ENCODE data around the gene TMEM139.
"Not testable (repeated sequence)": the region's sequence is repeated elsewhere in the genome, so short reads cannot be mapped to it uniquely, and the experiment has no call there.

TMEM139 gene

DNA sequence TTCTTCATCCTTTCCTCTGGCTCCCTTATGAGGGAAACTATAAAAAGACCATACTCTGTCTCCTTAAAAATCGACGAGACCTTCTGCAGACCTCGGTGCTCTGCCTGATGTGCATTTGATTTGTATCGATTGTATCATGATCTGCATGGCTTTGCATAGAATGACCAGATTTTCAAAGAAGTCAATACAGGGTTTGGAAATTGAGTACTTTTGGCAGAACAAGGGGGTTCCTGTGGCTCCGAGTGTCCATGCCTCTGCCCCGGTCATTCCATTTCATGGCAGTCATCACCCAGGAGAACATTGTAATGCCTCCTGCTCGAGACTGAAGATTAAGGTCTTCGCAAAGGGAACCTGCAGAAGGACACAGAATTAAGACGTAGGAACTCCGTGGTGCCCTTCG, 4.1 kb downstream of the TMEM139 start:
- DNase-seq (ENCODE audit: low read depth in 2 of 2): no peak

DNA sequence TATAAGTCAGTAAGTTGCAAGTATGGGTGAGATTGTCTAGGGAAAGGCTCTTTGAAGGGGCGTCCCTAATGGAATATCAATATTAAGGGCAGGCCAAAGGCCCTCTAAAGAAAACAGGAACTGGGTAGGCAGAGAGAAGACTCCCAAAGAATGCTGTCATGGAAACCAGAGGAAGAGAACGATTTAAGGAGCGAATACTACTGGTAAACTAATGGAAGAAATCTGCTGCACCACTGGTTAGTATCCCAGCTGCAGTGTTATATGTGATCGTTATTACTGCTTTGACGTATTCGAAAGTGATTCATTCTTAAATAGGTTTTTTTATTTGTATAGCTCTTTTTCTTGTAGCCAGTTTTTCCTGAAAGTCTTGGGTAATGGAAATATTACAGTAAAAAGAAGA, 4.7 kb downstream of the TMEM139 start:
- DNase-seq (ENCODE audit: low read depth in 2 of 2): no peak

DNA sequence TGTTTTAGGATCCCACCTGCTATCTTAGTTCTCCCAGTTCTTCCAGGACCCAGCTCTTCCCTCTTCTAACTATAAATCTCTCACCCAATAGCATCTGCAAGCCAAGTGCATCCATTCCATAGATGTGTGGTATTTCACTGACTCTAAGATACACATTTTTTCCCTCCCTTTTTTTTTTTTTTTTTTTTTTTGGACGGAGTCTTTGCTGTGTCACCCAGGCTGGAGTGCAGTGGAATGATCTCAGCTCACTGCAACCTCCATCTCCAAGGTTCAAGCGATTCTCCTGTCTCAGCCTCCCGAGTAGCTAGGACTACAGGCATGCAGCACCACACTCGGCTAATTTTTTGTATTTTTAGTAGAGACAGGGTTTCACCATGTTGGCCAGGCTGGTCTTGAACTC, 5.1 kb downstream of the TMEM139 start:
- not testable (repeated sequence) for DNase-seq (ENCODE audit: low read depth in 2 of 2)

DNA sequence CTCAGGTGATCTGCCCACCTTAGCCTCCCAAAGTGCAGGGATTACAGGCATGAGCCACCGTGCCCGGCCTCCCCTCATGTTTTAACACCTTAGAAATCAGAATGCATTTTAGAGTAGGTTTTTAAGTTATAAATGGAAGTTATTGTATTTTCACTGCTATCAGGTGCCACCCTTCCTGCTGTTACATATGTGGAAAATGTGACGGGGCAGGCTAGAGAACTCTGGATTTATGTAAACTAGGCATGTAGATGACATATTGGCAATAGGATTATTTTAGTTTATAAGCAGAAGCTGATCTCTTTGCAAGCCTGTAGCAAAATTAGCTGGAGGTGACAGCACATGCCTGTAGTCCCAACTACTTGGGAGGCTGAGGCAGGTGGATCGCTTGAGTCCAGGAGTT, 5.5 kb downstream of the TMEM139 start:
- no peak for DNase-seq (ENCODE audit: low read depth in 2 of 2)

DNA sequence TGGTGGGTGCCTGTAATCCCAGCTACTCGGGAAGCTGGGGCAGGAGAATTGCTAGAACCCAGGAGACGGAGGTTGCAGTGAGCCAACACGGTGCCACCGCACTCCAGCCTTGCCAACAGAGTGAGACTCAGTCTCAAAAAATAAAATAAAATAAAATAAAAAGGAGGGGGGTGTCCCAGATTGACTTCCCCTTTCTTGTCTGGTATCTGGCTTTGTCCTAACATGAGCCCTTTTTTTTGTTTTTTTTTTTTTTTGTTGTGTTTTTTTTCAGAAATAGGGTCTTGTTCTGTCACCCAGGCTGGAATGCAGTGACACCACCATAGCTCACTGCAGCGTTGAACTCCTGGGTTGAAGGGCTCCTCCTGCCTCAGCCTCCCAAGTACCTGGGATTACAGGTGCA, 8.1 kb downstream of the TMEM139 start:
- no peak for DNase-seq (ENCODE audit: low read depth in 2 of 2)

DNA sequence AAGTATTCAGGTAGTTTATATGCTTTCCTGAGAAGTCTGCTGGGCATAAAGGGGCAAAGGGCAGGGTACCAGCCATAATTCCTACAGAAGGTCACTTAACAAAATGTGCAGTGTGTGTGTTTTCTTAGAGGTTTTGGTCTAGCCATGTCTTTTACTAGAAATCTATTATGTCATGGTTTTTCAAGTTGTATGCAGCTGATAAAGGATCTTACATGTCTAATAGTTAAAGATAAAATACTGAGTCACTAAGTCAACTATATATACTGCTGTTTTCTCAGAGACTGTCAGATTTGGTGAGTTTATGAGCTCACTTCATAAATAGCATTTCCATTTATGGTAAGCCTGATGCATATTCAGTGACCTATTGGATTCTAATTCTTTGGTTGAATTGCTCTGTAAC, 11.1 kb downstream of the TMEM139 start:
- no peak for DNase-seq (ENCODE audit: low read depth in 2 of 2)

DNA sequence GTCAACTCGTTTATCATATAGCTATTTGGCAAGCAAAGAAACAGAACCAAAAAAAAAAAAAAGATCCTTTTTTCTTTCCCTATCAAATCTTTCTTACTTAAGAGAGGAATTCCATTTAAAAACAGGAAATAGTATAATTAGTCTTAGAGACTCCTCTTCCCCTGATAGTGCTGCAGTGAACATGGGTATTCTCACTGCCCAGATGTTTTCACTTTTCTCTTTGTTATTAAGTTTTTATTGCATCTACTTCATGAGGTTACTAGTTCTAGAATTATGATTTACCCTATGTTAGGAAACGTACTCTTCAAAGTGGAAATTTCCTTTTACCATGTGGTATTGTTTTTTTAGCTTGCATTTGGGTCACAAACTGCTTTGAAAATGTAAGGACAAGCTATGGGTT, 11.9 kb downstream of the TMEM139 start:
- no peak for DNase-seq (ENCODE audit: low read depth in 2 of 2)

DNA sequence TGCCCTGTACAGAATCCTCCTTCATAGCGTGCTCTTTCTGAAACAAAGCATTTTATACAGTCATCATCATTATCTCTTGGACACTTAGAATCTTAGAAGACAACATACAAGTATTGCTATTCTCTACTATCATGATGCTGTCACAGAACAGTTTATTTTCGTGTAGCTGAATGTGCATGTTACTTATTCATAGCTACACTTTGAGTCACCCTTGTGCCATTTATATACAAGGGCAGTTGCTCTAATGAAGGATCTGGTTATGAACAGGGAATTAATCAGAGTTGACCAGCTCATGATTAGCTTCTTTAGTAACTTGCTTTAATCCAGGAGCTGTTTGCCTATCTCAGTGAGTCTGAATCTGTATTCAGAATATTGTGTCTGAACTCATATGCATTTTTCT, 14.6 kb downstream of the TMEM139 start:
- no peak for DNase-seq (ENCODE audit: low read depth in 2 of 2)

DNA sequence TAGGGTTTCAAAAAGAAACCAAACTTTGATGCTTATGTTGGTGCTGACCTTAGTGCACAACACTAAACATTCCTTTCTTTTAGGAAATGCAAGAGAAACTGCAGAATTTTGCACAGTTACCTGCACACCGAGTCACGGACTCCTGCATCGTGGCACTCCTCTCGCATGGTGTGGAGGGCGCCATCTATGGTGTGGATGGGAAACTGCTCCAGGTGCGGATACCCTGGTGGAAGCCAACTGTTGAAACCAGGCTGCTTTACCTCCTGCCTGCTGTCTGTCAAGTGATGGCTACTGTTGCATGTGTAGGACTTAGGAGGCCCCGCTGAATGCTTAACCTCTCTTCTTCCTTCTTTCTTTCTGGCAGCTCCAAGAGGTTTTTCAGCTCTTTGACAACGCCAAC, 15.1 kb downstream of the TMEM139 start:
- DNase-seq (ENCODE audit: low read depth in 2 of 2): peak in 1 of 2 donors; percentile 29

DNA sequence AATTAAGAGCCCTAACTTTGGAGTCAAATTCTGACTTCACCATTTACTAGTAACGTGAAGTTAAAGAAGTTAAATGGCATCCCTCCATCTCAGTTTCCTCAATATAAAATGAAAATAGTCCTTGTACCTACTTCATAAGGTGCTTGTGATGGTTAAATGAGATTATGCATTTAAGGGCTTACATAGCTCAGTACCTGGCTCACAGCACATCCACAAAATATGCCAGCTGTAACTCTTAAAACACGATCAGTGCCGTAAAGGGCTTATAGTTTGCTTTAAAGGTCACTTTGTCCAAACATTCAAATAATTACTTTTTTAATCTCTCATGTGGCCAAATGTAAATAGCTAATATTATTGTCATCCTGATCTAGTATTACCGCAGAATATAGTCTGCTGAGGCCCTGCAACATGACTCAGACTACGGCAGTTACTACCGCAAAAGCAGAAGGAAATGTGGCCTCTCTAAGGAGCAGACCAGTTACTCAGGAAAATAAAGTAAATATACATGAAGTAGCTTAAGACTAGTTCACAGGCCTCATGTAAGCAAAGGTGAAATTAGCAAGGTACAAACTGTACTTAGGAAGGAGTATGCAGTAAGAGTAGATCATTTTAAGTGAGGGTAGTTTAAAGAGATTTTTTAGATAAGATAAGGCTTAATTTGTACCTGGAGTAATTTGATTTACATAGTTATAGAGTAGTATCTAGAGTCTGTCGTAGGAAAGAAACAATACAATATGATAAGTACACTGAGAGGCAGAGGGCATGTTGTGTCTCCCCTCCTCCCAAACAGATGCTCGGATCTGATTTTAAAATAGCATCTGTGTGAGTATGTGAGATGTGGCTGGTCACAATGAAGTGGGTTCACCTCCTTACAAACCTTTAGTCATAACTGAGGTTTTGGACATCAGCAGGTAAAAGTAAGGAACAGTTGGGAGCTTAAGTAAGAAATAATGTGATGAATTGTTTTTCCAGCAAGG, 16.5 kb downstream of the TMEM139 start:
- DNase-seq (ENCODE audit: low read depth in 2 of 2): no peak

DNA sequence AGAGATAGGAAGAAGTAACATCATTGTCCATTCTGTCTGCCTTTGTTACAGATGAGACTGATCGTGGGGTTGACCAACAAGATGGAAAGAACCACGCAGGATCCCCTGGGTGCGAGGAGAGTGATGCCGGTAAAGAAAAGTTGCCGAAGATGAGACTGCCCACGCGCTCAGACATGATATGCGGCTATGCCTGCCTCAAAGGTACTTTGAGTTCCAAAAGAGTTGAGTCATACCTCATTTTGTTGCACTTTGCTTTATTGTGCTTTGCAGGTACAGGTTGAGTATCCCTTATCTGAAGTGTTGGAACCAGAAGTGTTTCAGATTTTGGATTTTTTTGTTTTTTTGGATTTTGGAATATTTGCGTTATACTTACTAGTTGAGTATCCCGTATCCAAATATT, 19.0 kb downstream of the TMEM139 start:
- no peak for DNase-seq (ENCODE audit: low read depth in 2 of 2)

DNA sequence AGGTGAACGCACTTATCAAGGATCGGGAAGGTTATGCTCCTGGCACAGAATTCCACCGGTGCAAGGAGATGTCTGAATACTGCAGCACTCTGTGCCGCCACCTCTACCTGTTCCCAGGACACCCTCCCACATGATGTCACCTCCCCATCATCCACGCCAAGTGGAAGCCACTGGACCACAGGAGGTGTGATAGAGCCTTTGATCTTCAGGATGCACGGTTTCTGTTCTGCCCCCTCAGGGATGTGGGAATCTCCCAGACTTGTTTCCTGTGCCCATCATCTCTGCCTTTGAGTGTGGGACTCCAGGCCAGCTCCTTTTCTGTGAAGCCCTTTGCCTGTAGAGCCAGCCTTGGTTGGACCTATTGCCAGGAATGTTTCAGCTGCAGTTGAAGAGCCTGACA, 20.2 kb downstream of the TMEM139 start:
- DNase-seq (ENCODE audit: low read depth in 2 of 2): no peak

DNA sequence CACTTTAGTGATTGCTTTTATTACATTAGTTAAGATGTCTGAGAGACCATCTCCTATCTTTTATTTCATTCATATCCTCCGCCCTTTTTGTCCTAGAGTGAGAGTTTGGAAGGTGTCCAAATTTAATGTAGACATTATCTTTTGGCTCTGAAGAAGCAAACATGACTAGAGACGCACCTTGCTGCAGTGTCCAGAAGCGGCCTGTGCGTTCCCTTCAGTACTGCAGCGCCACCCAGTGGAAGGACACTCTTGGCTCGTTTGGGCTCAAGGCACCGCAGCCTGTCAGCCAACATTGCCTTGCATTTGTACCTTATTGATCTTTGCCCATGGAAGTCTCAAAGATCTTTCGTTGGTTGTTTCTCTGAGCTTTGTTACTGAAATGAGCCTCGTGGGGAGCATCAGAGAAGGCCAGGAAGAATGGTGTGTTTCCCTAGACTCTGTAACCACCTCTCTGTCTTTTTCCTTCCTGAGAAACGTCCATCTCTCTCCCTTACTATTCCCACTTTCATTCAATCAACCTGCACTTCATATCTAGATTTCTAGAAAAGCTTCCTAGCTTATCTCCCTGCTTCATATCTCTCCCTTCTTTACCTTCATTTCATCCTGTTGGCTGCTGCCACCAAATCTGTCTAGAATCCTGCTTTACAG, 20.8 kb downstream of the TMEM139 start:
- DNase-seq (ENCODE audit: low read depth in 2 of 2): peak; percentile 47 to 65

DNA sequence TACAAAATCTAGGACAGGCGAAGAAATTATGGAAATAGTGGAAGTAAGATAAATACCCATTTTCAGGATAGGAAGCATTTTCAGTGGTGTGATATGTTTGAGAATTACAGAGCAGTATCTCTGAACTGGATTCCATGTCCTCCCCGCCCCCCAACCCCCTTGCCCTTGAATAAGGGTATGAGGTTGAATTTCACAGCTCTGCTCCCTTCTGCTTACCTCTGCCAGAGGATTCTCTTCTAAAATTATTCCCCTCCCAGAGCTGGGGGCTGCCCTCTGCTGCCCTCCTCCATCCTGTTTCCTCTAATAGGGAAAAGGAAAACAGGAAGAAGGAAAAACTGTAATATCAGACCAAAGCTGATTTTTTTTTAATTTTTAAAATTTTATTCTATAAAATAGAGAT, 23.9 kb downstream of the TMEM139 start:
- DNase-seq (ENCODE audit: low read depth in 2 of 2): no peak

DNA sequence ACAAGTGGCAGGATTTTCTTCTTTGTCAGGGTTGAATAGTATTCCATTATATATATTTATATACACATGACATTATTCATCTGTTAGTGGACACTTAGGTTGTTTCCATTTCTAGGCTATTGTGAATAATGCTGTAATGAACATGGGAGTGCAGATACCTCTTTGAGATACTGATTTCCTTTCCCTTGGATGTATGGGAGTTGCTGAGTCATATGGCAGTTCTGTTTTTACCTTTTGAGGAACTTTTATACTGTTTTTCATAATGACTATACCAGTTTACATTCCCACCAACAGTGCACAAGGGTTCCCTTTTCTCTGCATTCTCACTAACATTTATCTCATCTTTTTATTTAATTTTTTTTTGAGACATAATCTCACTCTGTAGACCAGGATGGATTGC, 29.4 kb downstream of the TMEM139 start:
- DNase-seq (ENCODE audit: low read depth in 2 of 2): no peak

DNA sequence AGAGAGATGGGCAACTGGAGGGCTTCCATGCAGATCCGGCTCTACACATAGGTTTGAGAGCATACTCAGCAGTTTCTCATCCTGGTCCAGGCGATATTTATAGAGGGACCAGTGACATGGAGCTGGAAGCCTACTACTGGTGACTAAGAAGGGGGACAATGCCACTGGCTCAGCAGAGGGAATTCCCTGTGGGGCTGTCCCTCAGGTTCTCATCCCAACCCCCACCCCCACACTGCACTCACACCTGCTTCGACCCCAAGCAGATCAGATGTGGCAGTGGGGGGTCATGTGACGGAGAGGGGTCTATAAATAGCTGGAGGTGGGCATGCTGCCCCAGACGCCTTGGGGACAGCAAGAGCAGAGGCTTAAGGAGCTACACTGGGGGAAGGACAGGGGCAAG, 31.0 kb downstream of the TMEM139 start, which contains the start of gene CLCN1:
TSS of gene CLCN1 (plus strand) at position 336 of the 400 bp plus-strand sequence. CDS start 102 bp downstream, outside the sequence.
- DNase-seq (ENCODE audit: low read depth in 2 of 2): no peak

DNA sequence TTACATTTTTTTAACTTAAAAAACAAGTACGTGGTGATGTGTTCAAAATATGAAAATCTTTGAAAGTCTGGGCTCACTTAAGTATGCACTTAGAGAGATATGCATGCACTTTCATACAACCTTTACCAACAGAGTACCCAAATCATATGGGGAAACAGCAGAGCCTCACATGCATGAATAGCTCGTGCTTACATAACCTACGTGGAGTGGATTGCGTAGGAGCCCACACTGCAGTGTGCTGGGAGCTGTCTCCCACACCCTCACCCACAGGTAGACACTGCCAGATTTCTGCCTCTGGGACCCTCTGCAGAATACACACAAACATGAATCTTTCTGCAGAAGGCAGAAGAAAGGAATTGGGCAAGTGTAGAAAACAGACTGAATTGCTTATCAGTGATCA, 31.7 kb downstream of the TMEM139 start:
- DNase-seq (ENCODE audit: low read depth in 2 of 2): no peak

DNA sequence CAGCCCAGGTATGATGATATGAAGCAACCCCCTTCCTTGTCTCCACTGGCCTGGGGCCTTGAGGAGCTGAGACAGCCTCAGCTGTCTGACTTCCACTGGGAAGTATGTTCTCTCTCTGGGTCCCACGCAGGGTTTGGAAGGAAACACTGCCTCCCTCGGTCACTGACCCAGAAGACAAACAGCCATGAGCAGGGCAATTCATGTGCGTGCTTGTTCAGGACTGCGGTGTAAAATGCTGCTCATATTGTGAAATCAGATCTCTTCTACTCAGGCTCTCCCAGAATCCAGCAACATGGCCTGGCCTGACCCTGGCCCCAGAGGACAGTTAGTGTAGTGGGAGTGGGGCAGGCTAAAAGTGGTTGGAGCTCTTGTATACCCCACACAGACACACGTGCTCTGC, 33.9 kb downstream of the TMEM139 start:
- DNase-seq (ENCODE audit: low read depth in 2 of 2): no peak

DNA sequence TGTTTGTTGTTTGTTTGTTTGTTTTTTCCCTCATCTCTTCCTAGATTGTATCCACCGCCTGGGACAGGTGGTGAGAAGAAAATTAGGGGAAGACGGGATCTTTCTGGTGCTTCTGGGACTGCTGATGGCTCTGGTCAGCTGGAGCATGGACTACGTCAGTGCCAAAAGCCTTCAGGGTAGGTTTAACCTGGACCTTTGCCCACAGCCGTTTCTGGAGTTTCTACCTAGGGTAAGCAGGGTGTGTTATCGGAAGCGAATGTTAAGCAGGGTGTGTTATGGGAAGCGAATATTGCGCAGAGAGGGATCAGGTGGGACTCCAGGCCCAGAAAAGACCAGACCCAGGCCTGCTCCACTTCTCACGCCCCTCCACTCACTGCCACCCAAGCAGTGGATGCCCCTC, 35.9 kb downstream of the TMEM139 start:
- no peak for DNase-seq (ENCODE audit: low read depth in 2 of 2)

DNA sequence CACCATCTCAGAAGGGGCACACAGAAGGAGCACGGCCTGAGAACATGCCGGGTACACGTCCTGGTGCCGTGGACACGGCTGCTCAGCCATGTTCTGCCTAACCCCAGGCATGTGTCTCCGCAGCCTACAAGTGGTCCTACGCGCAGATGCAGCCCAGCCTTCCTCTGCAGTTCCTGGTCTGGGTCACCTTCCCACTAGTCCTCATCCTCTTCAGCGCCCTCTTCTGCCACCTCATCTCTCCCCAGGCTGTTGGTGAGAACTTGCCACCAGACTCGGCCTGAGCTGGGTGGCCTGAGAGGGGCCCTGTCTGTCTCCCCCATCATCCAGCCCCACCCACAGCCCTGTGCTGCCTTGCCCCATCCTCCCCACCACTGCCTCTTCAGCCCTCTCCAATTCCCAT, 36.5 kb downstream of the TMEM139 start:
- no peak for DNase-seq (ENCODE audit: low read depth in 2 of 2)

DNA sequence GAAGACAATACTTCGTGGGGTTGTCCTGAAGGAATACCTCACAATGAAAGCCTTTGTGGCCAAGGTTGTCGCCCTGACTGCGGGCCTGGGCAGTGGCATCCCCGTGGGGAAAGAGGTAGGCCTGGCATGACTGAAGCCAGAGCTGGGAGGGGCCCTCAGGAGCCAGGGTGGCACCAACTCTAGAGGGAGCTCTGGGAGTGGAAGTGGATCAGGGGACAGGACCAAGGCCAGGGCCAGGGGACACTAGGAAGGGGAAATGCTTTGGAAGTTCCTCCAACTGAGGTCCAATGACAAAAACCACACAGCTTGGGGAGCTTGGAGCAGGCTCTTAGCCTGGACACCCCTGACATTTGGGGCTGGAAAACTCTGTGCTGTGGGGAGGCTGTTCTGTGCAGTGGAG, 37.0 kb downstream of the TMEM139 start:
- no peak for DNase-seq (ENCODE audit: low read depth in 2 of 2)

DNA sequence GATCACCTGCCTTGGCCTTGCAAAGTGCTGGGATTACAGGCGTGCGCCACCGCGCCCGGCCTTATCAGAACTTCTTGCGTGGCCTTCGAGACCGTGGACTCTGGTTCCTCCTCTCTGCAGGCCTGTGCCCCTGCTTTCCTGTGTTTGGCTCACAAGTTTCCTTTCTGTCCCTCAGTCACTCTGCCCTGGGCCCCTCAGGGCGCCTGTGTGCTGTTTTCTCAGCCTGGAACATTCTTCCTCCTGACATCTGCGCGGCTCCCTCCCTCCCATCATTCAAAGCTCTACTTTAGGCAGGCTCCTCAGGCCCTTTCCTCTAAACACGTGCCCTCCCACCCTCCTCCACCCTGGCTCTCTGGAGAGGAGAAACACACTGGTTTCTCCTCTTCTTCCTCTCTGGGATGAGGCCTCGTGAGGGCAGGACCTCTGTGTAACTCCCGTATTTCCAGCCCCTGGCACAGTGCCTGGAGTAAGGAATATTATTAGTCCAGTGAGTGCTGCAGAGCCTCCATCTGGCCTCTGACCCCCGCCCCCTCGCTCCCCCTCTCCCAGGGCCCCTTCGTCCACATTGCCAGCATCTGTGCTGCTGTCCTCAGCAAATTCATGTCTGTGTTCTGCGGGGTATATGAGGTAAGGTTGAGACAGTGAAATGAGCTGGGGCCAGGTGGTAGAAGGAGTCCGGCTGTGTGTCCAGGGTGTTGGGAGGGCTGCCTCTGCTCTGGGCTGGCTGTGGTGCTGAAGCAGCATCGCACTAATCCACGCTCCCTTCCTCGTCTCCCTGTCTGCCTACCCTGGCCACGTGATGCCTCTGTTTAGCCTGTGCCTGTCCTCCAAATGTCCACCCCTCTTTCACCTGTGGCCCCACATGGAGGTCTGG, 38.2 kb downstream of the TMEM139 start:
- no peak for DNase-seq (ENCODE audit: low read depth in 2 of 2)

Measured in stimulated activated CD8-positive, alpha-beta memory T cell treated with anti-CD3 and anti-CD28 coated beads, Interleukin-2, amount 100 ng/mL, for 48 hours (primary cell).